Fibroblast of pulmonary artery (primary cell): ENCODE results near the gene SCAF1.

Experiments
- DNase-seq: peaks from one replicate; pipeline ENCODE4 v3.0.0-alpha.2; 2010; ENCODE audit warnings: low read depth
- H3K4me3 ChIP-seq: replicated peaks from 2 replicates; pipeline ENCODE4 v1.5.1; 2011; ENCODE audit warnings: low read depth, mild to moderate bottlenecking, control low read depth, low read length, moderate library complexity
- TF ChIP-seq, protein P1 (sequence below): IDR thresholded peaks from 2 replicates; pipeline ENCODE4 v1.5.1; 2011; ENCODE audit warnings: mild to moderate bottlenecking, control low read depth, low read length, inconsistent platforms; ENCODE audit errors: missing control alignments

The SCAF1 gene

DNA sequence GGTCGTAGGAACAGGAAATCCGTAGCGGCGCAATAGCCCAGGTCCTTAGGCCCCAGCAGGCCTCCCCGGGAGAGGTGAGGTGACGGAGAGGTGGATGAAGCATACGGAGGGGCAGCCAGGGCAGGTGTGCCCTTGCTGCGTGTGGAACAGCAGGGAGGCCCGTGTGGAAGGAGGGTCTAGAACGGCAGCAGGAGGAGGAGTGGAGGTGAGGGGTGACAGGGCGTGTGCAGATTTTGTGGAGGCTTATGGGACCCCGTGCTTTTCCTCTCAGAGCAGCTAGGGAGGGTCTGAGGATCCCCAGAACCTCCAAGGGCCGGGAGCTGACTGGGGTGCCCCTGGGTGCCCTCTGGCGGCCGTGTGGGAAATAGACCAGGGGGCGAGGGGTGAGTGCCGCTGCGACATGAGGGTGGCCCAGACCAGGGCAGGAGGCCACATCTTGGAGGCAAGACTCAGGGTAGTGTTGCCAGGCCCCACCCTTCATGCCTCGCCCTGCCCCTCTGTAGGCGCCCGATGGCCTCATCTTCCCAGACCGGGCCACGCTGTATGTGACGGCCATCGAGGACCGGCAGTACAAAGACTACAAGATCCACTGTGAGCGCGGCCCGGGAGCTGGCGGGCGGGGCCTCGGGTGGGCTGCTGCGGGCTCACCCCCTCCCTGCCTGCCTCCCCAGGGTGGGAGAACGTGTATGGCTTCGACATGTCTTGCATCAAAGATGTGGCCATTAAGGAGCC lies 42.4 kb downstream of the SCAF1 start:
- DNase-seq: no peak
- TF ChIP-seq, protein P1, sequence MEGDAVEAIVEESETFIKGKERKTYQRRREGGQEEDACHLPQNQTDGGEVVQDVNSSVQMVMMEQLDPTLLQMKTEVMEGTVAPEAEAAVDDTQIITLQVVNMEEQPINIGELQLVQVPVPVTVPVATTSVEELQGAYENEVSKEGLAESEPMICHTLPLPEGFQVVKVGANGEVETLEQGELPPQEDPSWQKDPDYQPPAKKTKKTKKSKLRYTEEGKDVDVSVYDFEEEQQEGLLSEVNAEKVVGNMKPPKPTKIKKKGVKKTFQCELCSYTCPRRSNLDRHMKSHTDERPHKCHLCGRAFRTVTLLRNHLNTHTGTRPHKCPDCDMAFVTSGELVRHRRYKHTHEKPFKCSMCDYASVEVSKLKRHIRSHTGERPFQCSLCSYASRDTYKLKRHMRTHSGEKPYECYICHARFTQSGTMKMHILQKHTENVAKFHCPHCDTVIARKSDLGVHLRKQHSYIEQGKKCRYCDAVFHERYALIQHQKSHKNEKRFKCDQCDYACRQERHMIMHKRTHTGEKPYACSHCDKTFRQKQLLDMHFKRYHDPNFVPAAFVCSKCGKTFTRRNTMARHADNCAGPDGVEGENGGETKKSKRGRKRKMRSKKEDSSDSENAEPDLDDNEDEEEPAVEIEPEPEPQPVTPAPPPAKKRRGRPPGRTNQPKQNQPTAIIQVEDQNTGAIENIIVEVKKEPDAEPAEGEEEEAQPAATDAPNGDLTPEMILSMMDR: peak; percentile 47
- H3K4me3 ChIP-seq: no peak overlapping the region

DNA sequence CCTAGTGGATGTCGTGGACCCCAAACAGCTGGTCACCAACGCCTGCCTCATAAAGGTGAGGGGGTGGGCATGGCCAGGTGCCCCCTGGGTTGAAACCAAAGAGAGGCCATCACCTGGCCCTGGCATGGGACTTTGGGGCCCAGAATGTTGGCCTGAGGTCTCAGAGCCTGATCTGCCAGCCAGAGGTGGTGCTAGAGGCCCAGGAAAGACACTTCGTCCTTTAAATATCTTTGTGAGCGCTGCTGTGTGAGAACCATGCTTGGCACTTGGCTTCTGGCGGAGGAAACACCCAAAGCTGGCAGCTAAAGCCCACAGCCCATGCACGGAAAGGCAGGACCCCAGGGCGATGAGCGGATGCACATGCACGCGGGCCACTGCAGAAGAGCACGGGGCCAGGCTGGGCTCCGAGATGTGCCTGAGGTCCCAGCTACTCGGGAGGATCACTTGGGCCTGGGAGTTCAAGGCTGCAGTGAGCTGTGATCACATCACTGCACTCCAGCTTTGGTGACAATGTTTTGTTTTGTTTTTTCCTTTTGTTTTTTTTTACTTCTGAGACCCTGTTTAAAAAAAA lies 43.1 kb downstream of the SCAF1 start:
- no peak for DNase-seq
- TF ChIP-seq, protein P1: no peak
- H3K4me3 ChIP-seq: no peak overlapping the region

DNA sequence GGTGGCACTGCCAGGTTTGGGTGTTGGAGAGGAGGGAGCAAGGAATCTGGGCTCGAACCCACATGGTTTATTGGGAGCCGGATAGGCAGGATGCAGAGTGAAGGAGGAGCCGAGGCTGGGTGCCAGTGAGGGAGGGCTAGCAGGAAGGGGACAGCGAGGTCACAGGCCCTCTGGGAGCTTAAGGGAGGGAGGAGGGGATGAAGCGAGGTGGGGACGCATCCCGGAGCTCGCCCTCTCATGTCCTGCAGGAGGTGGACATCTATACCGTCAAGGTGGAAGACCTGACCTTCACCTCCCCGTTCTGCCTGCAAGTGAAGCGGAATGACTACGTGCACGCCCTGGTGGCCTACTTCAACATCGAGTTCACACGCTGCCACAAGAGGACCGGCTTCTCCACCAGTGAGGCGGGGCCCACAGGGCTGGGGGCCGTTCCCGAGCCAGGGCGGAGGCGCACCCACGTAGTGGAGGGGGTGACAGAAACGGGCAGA lies 43.9 kb downstream of the SCAF1 start:
- no peak overlapping the region for H3K4me3 ChIP-seq
- DNase-seq: no peak
- TF ChIP-seq, protein P1: no peak

DNA sequence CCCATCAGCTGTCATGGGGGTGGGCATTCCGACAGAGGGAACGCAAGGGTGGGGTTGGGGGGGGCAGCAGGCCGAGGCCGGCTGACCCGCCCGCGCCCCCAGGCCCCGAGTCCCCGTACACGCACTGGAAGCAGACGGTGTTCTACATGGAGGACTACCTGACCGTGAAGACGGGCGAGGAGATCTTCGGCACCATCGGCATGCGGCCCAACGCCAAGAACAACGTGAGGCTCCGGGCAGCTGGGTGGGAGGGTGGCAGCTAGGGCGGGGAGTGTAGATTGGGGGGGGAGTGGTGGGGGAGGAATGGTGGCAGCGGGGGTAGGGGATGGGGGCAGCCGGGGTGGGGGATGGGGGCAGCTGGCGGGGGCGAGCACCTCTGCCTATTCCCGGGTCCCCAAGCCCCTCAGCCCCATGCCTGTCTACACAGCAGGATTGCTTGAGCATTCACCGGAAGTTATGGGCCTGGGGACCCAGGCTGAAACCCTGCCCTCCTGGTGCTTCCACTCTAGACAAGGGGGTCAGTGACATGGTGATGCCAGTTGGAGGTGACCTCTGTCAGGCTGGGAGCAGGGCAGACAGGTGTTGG lies 44.6 kb downstream of the SCAF1 start:
- no peak overlapping the region for H3K4me3 ChIP-seq
- no peak for DNase-seq
- TF ChIP-seq, protein P1: no peak

DNA sequence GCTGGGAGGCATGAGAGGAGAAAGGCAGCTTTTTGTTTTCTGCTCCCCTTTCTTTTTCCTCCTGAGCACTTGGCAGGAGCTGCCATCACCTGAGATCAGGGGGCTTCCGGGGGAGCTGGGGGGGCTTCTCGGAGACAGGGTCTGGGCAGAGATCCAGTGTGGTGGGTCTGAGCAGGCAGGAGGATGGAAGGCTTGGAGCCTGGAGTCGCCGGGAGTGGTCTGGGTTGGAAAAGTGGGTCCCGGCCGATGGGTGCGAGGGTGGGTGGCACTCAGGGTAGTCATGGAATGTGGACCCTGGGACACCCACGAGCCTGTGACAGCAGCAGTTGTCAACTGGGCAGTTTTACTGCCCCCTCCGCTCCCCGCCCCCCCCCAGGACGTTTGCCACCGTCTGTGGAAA lies 45.1 kb downstream of the SCAF1 start:
- TF ChIP-seq, protein P1: no peak
- H3K4me3 ChIP-seq: no peak overlapping the region
- DNase-seq: no peak

DNA sequence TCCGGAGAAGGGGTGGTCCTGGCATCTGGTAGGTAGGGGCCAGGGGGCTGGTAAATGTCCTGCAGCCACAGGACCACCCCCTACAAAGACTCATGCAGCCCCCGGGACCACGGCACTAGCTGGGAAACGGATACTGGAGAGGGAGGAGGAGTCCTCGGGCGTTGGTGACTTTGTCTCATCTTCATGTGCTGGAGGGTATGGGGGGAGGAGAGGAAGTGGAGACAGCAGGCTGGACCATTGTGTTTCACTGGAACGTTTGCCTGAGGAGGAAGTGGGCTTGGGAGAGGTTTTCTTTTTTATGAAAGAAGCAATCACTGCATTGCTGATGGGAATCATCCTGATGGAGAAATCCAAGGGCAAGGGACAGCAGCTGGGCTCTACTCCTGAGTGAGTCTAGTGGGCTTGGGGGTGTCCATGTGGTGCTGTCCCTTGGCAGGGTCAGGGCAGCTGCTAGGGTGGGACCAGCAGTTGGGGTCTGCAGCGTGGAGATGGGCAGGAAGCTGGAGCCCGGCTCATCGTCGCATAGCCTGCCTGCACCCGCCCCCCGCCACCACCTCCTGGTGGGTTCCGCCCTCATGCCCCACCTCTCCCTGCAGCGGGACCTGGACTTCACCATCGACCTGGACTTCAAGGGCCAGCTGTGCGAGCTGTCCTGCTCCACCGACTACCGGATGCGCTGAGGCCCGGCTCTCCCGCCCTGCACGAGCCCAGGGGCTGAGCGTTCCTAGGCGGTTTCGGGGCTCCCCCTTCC lies 45.7 kb downstream of the SCAF1 start:
- no peak overlapping the region for H3K4me3 ChIP-seq
- DNase-seq: peak; percentile 60
- TF ChIP-seq, protein P1: no peak
